ENCODE results near the gene KRTAP19-8. TPM values are rescaled to one million over a fixed set of nuclear protein-coding genes. Genes with fewer than 3 reads are reported as not detected.

KRTAP19-8 gene
- total RNA-seq, 1 donor from 2014 or later: not detected

DNA sequence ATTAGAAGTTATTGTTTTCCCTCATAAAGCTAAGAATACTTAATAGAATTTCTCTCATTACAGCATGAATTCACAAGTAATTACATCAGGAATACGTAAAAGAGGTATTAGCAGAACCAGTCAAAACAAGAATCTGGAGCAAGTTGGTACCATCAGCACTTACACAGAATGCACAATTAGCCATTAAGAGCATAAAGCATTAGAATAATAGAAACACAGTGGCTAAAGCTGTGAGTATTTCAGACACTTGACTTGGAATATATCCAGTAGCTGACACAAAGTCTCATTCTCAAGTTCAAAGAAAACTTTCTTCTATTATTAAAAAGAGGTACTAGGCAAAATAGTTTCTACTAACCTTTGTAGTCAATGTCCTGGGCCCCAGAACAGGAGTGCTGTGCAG lies 49.6 kb downstream of the KRTAP19-8 start:
- Mint-ChIP-seq H3K4me1 (ENCODE audit: unreplicated experiment) (no peaks in the 10 kb centered on the region), H3K9me3 (ENCODE audit: unreplicated experiment) (no peaks in the 10 kb centered on the region), H3K36me3 (ENCODE audit: low read depth, unreplicated experiment) (no peaks in the 10 kb centered on the region), H3K27ac (ENCODE audit: unreplicated experiment) (no peak overlapping the region), H3K27me3 (ENCODE audit: unreplicated experiment) (peaks cover 1% of the 10 kb centered on the region), H3K4me3 (ENCODE audit: unreplicated experiment) (no peak overlapping the region)
- TF ChIP-seq, protein P1, sequence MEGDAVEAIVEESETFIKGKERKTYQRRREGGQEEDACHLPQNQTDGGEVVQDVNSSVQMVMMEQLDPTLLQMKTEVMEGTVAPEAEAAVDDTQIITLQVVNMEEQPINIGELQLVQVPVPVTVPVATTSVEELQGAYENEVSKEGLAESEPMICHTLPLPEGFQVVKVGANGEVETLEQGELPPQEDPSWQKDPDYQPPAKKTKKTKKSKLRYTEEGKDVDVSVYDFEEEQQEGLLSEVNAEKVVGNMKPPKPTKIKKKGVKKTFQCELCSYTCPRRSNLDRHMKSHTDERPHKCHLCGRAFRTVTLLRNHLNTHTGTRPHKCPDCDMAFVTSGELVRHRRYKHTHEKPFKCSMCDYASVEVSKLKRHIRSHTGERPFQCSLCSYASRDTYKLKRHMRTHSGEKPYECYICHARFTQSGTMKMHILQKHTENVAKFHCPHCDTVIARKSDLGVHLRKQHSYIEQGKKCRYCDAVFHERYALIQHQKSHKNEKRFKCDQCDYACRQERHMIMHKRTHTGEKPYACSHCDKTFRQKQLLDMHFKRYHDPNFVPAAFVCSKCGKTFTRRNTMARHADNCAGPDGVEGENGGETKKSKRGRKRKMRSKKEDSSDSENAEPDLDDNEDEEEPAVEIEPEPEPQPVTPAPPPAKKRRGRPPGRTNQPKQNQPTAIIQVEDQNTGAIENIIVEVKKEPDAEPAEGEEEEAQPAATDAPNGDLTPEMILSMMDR (IDR thresholded peaks at IDR 0.05; ENCODE audit: unreplicated experiment): no peak
- no peak for DNase-seq (ENCODE audit: low spot score)

Other genes with a start within 250 kb of the KRTAP19-8 start
- not detected for gene KRTAP8-1, start 225.2 kb downstream of the KRTAP19-8 start, total RNA-seq (ENCODE audit: unreplicated experiment)
- not detected for gene KRTAP7-1, start 208.7 kb downstream of the KRTAP19-8 start, total RNA-seq (ENCODE audit: unreplicated experiment)
- gene KRTAP11-1, start 156.9 kb downstream of the KRTAP19-8 start, total RNA-seq (ENCODE audit: unreplicated experiment): not detected

All from endothelial cell (in vitro differentiated cells).